Type B pancreatic cell (in vitro differentiated cells): ENCODE data around the gene FMO5. TPM values are rescaled to one million over a fixed set of nuclear protein-coding genes. Genes with fewer than 3 reads are reported as not detected.

Source experiments
- DNase-seq: peaks from one replicate; pipeline ENCODE4 v3.0.0; 2021; ENCODE audit warnings: mixed read lengths; ENCODE audit not compliant: unreplicated experiment; ENCODE audit errors: extremely low spot score
- H3K27ac Mint-ChIP-seq: 2 replicates; pipeline ENCODE4 v1.8.0; 2021; ENCODE audit warnings: mild to moderate bottlenecking, mixed read lengths
- H3K27me3 Mint-ChIP-seq: 2 replicates; pipeline ENCODE4 v1.8.0; 2021; ENCODE audit warnings: mixed read lengths
- H3K36me3 Mint-ChIP-seq: 2 replicates; pipeline ENCODE4 v1.8.0; 2021; ENCODE audit warnings: mixed read lengths
- H3K4me1 Mint-ChIP-seq: one replicate; pipeline ENCODE4 v1.8.0; 2021; ENCODE audit warnings: mixed read lengths; ENCODE audit not compliant: unreplicated experiment
- H3K4me3 Mint-ChIP-seq: 2 replicates; pipeline ENCODE4 v1.8.0; 2021; ENCODE audit warnings: mild to moderate bottlenecking, mixed read lengths
- H3K9me3 Mint-ChIP-seq: 2 replicates; pipeline ENCODE4 v1.8.0; 2021; ENCODE audit warnings: mixed read lengths
- total RNA-seq: library from RNA; stranded (reverse); gene quantifications from 2 replicates; pipeline ENCODE4 v1.2.1, GENCODE V29; 2021; ENCODE audit warnings: low replicate concordance
- TF ChIP-seq, protein P1 (sequence below): fragments of 200-600 bp; sonication (generic); conservative IDR thresholded peaks from 2 replicates; pipeline ENCODE4 v1.5.0; 2021; ENCODE audit warnings: antibody characterized with exemption, mild to moderate bottlenecking

FMO5 gene
- total RNA-seq, 1 donor from 2014 or later = 2.4 TPM

DNA sequence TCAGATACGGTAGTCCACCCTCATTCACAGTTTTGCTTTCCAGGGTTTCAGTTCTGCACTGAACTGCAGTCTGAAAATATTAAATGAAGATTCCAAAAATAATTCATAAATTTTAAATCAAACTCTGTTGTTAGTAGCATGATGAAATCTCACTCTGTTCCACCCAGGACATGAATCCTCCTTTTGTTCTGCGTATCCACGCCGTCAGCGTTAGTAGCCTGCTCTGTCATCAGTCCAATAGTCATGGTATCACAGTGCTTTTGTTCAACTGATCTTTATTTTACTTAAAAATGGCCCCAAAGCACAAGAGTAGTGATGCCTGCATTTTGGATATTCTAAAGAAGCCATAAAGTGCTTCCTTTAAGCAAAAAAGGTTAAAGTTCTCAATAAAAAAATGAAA lies 41.2 kb upstream of the FMO5 start:
- H3K4me3 Mint-ChIP-seq = no peak overlapping the region
- no peaks in the 10 kb centered on the region for H3K27me3 Mint-ChIP-seq
- peaks cover 30% of the 10 kb centered on the region for H3K36me3 Mint-ChIP-seq
- H3K9me3 Mint-ChIP-seq = no peaks in the 10 kb centered on the region
- no peak for DNase-seq
- TF ChIP-seq, protein P1, sequence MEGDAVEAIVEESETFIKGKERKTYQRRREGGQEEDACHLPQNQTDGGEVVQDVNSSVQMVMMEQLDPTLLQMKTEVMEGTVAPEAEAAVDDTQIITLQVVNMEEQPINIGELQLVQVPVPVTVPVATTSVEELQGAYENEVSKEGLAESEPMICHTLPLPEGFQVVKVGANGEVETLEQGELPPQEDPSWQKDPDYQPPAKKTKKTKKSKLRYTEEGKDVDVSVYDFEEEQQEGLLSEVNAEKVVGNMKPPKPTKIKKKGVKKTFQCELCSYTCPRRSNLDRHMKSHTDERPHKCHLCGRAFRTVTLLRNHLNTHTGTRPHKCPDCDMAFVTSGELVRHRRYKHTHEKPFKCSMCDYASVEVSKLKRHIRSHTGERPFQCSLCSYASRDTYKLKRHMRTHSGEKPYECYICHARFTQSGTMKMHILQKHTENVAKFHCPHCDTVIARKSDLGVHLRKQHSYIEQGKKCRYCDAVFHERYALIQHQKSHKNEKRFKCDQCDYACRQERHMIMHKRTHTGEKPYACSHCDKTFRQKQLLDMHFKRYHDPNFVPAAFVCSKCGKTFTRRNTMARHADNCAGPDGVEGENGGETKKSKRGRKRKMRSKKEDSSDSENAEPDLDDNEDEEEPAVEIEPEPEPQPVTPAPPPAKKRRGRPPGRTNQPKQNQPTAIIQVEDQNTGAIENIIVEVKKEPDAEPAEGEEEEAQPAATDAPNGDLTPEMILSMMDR = no peak
- H3K4me1 Mint-ChIP-seq = no peaks in the 10 kb centered on the region
- no peak overlapping the region for H3K27ac Mint-ChIP-seq

DNA sequence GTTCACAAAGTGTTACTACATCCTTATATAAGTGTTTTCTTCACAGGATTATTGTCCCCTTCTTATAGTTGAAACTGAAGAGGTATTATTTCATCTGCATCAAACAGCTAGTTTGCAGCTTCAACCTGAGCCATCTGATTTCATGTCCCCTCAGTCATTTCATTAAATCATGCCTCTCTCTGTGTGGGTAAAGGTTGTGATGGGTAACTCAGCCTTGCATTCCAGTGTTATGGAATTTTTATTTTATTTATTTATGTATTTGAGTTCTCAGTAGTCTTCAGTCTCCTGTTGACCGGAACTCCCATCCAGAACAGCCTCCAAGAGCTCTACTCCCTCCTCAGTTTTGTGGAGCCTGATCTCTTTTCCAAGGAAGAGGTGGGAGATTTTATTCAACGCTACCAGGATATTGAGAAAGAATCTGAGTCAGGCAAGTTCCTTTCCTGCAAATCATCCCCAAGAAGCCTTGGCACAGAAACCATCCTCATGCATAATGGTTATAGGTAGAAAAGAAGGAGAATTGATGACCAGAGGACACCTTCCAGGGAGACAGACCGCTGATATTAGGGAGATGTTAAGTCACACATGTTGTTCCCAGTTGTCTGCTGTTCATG lies 39.1 kb upstream of the FMO5 start:
- peaks cover 46% of the 10 kb centered on the region for H3K36me3 Mint-ChIP-seq
- H3K4me1 Mint-ChIP-seq = no peaks in the 10 kb centered on the region
- no peak overlapping the region for H3K27ac Mint-ChIP-seq
- TF ChIP-seq, protein P1 = no peak
- DNase-seq = no peak
- H3K27me3 Mint-ChIP-seq = no peaks in the 10 kb centered on the region
- no peak overlapping the region for H3K4me3 Mint-ChIP-seq
- H3K9me3 Mint-ChIP-seq = no peaks in the 10 kb centered on the region

DNA sequence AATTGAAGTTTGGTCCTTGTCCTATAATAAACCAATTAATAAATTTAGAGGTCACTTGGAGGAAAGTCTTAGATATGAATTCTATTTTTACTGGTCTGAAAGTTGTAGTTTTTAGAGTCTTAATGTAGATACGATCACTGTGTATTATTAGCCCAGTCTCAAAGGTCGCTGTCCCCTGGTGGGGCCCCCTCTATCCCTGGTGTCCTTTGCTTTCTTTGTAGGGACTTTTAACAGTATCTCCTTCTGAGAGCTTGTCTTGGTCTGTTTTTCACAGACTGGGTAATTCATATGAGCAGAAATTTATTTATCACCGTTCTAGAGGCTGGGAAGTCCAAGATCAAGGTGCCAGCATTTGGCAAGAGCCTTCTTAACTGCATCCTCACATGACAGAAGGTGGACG lies 35.8 kb upstream of the FMO5 start:
- TF ChIP-seq, protein P1 = no peak
- Mint-ChIP-seq H3K9me3 (no peaks in the 10 kb centered on the region), H3K36me3 (peaks cover 40% of the 10 kb centered on the region), H3K4me1 (no peaks in the 10 kb centered on the region), H3K27ac (no peak overlapping the region), H3K4me3 (no peak overlapping the region), H3K27me3 (no peaks in the 10 kb centered on the region)
- DNase-seq = no peak

DNA sequence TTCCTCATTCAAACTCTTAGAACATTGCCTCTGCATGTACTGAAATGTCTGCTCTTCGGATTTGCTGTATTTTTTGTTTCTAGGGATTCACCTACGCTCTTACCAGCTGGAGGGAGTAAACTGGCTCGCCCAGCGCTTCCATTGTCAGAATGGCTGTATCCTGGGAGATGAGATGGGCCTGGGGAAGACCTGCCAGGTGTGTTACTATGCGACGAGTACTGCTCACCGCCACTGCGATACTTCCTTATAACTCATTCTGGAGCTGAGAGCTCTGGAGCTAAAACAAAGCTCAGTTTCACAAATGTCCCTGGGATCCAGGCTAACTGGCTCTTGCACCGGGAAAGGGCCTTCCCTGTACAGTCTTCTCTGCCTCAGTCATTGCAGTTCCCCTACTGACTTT lies 27.4 kb upstream of the FMO5 start:
- no peaks in the 10 kb centered on the region for H3K27me3 Mint-ChIP-seq
- H3K4me3 Mint-ChIP-seq = no peak overlapping the region
- H3K36me3 Mint-ChIP-seq = peaks cover 28% of the 10 kb centered on the region
- TF ChIP-seq, protein P1 = no peak
- H3K4me1 Mint-ChIP-seq = peaks cover 10% of the 10 kb centered on the region
- H3K9me3 Mint-ChIP-seq = no peaks in the 10 kb centered on the region
- no peak for DNase-seq
- no peak overlapping the region for H3K27ac Mint-ChIP-seq

DNA sequence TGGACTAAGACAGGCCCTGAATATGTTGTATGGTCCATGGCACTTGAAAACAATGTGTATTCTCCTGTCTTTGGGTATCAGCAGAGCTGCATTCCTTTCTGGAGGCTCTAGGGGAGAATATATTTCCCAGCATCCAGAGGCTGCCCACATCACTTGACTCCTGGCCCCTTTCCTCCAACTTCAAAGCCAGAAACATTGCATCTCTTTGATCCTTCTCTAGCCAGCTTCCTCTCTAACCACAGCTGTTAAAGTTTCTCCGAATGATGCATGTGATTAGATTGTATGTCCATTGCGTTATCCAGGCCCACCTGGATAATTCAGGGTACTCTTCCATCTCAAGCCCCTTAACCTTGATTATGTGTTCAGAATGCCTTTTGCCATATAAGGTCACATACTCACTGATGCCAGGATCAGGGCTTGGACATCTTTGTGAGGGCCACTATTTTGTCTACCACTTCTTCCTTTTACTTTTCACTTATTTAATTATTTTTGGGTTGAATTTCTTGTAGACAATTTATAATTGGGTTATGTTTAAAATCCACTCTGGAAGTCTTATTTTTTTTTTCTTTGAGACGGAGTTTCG lies 22.6 kb upstream of the FMO5 start:
- H3K27ac Mint-ChIP-seq = no peak overlapping the region
- peaks cover 5% of the 10 kb centered on the region for H3K36me3 Mint-ChIP-seq
- H3K9me3 Mint-ChIP-seq = no peaks in the 10 kb centered on the region
- H3K4me1 Mint-ChIP-seq = peaks cover 30% of the 10 kb centered on the region
- no peaks in the 10 kb centered on the region for H3K27me3 Mint-ChIP-seq
- H3K4me3 Mint-ChIP-seq = no peak overlapping the region
- DNase-seq = no peak
- TF ChIP-seq, protein P1 = no peak
